Measurements from ENCODE around the gene KLHL12. TPM values are rescaled to one million over a fixed set of nuclear protein-coding genes. Genes with fewer than 3 reads are reported as not detected.

The KLHL12 gene
- total and polyA plus RNA-seq, 2 of the 8 experiments (the other 6 are each of a cell fraction or from before 2014, with no cell fraction given) = 27.2 to 33.3 TPM

- no peak for TF ChIP-seq CHD7 (IDR thresholded peaks at IDR 0.05; ENCODE audit: insufficient replicate concordance, low read length)
- peak; percentile 80 for TF ChIP-seq TAF1 (IDR thresholded peaks at IDR 0.05; ENCODE audit: low read depth, low read length)
- TF ChIP-seq RBBP5 (IDR thresholded peaks at IDR 0.05; ENCODE audit: borderline replicate concordance, low read depth, low read length) = peak; percentile 89; the same call in 1 of the 2 replicates
- TF ChIP-seq TBP (IDR thresholded peaks at IDR 0.05; ENCODE audit: low read depth, low read length) = peak; percentile 13; the same call in 1 of the 2 replicates
- TF ChIP-seq GABPA (IDR thresholded peaks at IDR 0.05; ENCODE audit: borderline replicate concordance, insufficient read depth, low read length) = no peak
- TF ChIP-seq POLR2A (IDR thresholded peaks at IDR 0.05; ENCODE audit: control extremely low read depth in 1 of 2, low read depth in 2 of 2, low read length in 2 of 2) = peak; percentile 52 to 90
- peak; percentile 12; the same call in 1 of the 2 replicates for TF ChIP-seq SP1 (IDR thresholded peaks at IDR 0.05; ENCODE audit: low read depth, low read length)
- no peak for TF ChIP-seq CHD1 (IDR thresholded peaks at IDR 0.05; ENCODE audit: low read depth, low read length)
- TF ChIP-seq CEBPB (IDR thresholded peaks at IDR 0.05; ENCODE audit: low read depth, low read length) = peak; percentile 85
- peak; percentile 80; the same call in 1 of the 2 replicates for TF ChIP-seq PHF8 (conservative IDR thresholded peaks at IDR 0.05; ENCODE audit: low read depth, low read length)
- no peak for TF ChIP-seq RXRA (IDR thresholded peaks at IDR 0.05; ENCODE audit: insufficient read depth, low read depth, low read length)
Observed at GRCh38 chr1:202888531-202889360, 38.3 kb downstream of the KLHL12 start, which contains the start of gene RABIF (continued).
